Kidney tubule cell (primary cell): ENCODE results near the gene PANX3.
"Not testable (repeated sequence)": the region's sequence is repeated elsewhere in the genome, so short reads cannot be mapped to it uniquely, and the experiment has no call there.

Source experiments
- DNase-seq: peaks from one replicate; pipeline ENCODE4 v3.0.0-alpha.2; 2018; ENCODE audit warnings: low spot score

PANX3 gene

GRCh38 chr11:124611064-124611463 lies at the start of gene PANX3:
PANX3 (plus strand) TSS chr11:124611428; CDS start chr11:124611557, 129 bp downstream.
- no peak for DNase-seq

- no peak for DNase-seq
Observed at GRCh38 chr11:124569697-124570096, 41.5 kb upstream of the PANX3 start, which contains the start of gene OR8A1. OR8A1 (plus strand) TSS chr11:124569997; CDS start chr11:124570120, 123 bp downstream.

GRCh38 chr11:124570160-124570559 lies 41.1 kb upstream of the PANX3 start:
- no peak for DNase-seq

GRCh38 chr11:124577716-124578427 lies 33.4 kb upstream of the PANX3 start:
- DNase-seq: no peak

GRCh38 chr11:124578761-124579160 lies 32.5 kb upstream of the PANX3 start:
- no peak for DNase-seq

GRCh38 chr11:124581817-124582216 lies 29.4 kb upstream of the PANX3 start:
- no peak for DNase-seq

GRCh38 chr11:124582565-124582964 lies 28.7 kb upstream of the PANX3 start:
- no peak for DNase-seq

GRCh38 chr11:124583781-124584180 lies 27.4 kb upstream of the PANX3 start:
- DNase-seq: no peak

GRCh38 chr11:124584681-124585372 lies 26.4 kb upstream of the PANX3 start:
- no peak for DNase-seq

GRCh38 chr11:124586238-124586860 lies 24.9 kb upstream of the PANX3 start:
- DNase-seq: peak; percentile 49

GRCh38 chr11:124591430-124591829 lies 19.8 kb upstream of the PANX3 start:
- DNase-seq: no peak

GRCh38 chr11:124592627-124593026 lies 18.6 kb upstream of the PANX3 start:
- no peak for DNase-seq

GRCh38 chr11:124595302-124595701 lies 15.9 kb upstream of the PANX3 start:
- DNase-seq: no peak

- no peak for DNase-seq
Observed at GRCh38 chr11:124597626-124598025, 13.6 kb upstream of the PANX3 start.

- DNase-seq: no peak
Observed at GRCh38 chr11:124600621-124601320, 10.5 kb upstream of the PANX3 start.

- peak; percentile 74 for DNase-seq
Observed at GRCh38 chr11:124602193-124602592, 9.0 kb upstream of the PANX3 start.

- not testable (repeated sequence) for DNase-seq
Observed at GRCh38 chr11:124602723-124603122, 8.5 kb upstream of the PANX3 start.

GRCh38 chr11:124605719-124606118 lies 5.5 kb upstream of the PANX3 start:
- peak; percentile 44 for DNase-seq

GRCh38 chr11:124608147-124608546 lies 3.1 kb upstream of the PANX3 start:
- DNase-seq: peak; percentile 11

GRCh38 chr11:124610295-124610694 lies 933 bp upstream of the PANX3 start:
- DNase-seq: no peak

GRCh38 chr11:124612045-124612444 lies 817 bp downstream of the PANX3 start:
- no peak for DNase-seq

- no peak for DNase-seq
Observed at GRCh38 chr11:124612567-124613246, 1.5 kb downstream of the PANX3 start.
